H9 (cell line): ENCODE data around the gene NUDT14. TPM values are rescaled to one million over a fixed set of nuclear protein-coding genes. Genes with fewer than 3 reads are reported as not detected.

ENCODE experiments used
- DNase-seq: peaks from one replicate; pipeline ENCODE4 v3.0.0-alpha.2; 2017
- H2AFZ ChIP-seq: one replicate; pipeline ENCODE4 v1.6.1; 2013; ENCODE audit warnings: mild to moderate bottlenecking, low read length, control low read depth, moderate library complexity
- H2AK5ac ChIP-seq: 2 replicates; pipeline ENCODE4 v1.6.1; 2013; ENCODE audit warnings: low read length, control low read depth, mixed read lengths; ENCODE audit not compliant: insufficient read length
- H2BK120ac ChIP-seq: one replicate; pipeline ENCODE4 v1.6.1; 2013; ENCODE audit warnings: low read depth, mild to moderate bottlenecking, low read length, control low read depth, inconsistent platforms; ENCODE audit not compliant: poor library complexity, severe bottlenecking
- H2BK12ac ChIP-seq: 2 replicates; pipeline ENCODE4 v1.6.1; 2013; ENCODE audit warnings: low read length, control low read depth, mixed read lengths, low read depth; ENCODE audit not compliant: insufficient read length
- H2BK15ac ChIP-seq: 2 replicates; pipeline ENCODE4 v1.6.1; 2013; ENCODE audit warnings: low read depth, low read length, control low read depth
- H2BK20ac ChIP-seq: one replicate; pipeline ENCODE4 v1.6.1; 2013; ENCODE audit warnings: low read depth, mild to moderate bottlenecking, low read length, control low read depth, inconsistent platforms; ENCODE audit not compliant: poor library complexity, severe bottlenecking
- H2BK5ac ChIP-seq: 2 replicates; pipeline ENCODE4 v1.6.1; 2013; ENCODE audit warnings: low read length, control low read depth, mixed read lengths; ENCODE audit not compliant: insufficient read length
- H3K14ac ChIP-seq: 2 replicates; pipeline ENCODE4 v1.6.1; 2013; ENCODE audit warnings: low read length, control low read depth; ENCODE audit not compliant: insufficient read depth
- H3K18ac ChIP-seq: 2 replicates; pipeline ENCODE4 v1.6.1; 2013; ENCODE audit warnings: low read depth, mild to moderate bottlenecking, mixed read lengths, low read length, control low read depth; ENCODE audit not compliant: insufficient read length
- H3K23ac ChIP-seq: 2 replicates; pipeline ENCODE4 v1.6.1; 2013; ENCODE audit warnings: low read length, control low read depth, mixed read lengths, low read depth; ENCODE audit not compliant: insufficient read length
- H3K23me2 ChIP-seq: 2 replicates; pipeline ENCODE4 v1.6.1; 2013; ENCODE audit warnings: low read depth, mild to moderate bottlenecking, mixed read lengths, low read length, control low read depth; ENCODE audit not compliant: insufficient read length, poor library complexity, severe bottlenecking
- H3K27ac ChIP-seq: 2 replicates; pipeline ENCODE4 v1.5.1; 2013; ENCODE audit warnings: low read length, control low read depth, mixed read lengths, low read depth; ENCODE audit not compliant: insufficient read length
- H3K27me3 ChIP-seq: 2 replicates; pipeline ENCODE4 v1.6.1; 2013; ENCODE audit warnings: low read length, control low read depth, inconsistent platforms; ENCODE audit not compliant: insufficient read depth
- H3K4ac ChIP-seq: 2 replicates; pipeline ENCODE4 v1.6.1; 2013; ENCODE audit warnings: low read depth, mild to moderate bottlenecking, control low read depth, inconsistent platforms, low read length, moderate library complexity
- H3K4me1 ChIP-seq: 2 replicates; pipeline ENCODE4 v1.6.1; 2013; ENCODE audit warnings: low read length, control low read depth, inconsistent platforms; ENCODE audit not compliant: insufficient read depth
- H3K4me2 ChIP-seq: 2 replicates; pipeline ENCODE4 v1.6.1; 2013; ENCODE audit warnings: low read length, control low read depth, mixed read lengths; ENCODE audit not compliant: insufficient read length, insufficient read depth
- H3K56ac ChIP-seq: 2 replicates; pipeline ENCODE4 v1.6.1; 2013; ENCODE audit warnings: low read depth, mild to moderate bottlenecking, mixed read lengths, low read length, control low read depth; ENCODE audit not compliant: insufficient read length
- H3K79me1 ChIP-seq: 2 replicates; pipeline ENCODE4 v1.6.1; 2013; ENCODE audit warnings: low read depth, mild to moderate bottlenecking, moderate library complexity, low read length, control low read depth, inconsistent platforms; ENCODE audit not compliant: insufficient read depth, poor library complexity, severe bottlenecking
- H3K79me2 ChIP-seq: 2 replicates; pipeline ENCODE4 v1.6.1; 2013; ENCODE audit warnings: low read length, control low read depth, inconsistent platforms; ENCODE audit not compliant: insufficient read depth
- H3K9ac ChIP-seq: 2 replicates; pipeline ENCODE4 v1.6.1; 2013; ENCODE audit warnings: low read length, control low read depth, mixed read lengths; ENCODE audit not compliant: insufficient read length; ENCODE audit errors: extremely low read depth
- H3K9me3 ChIP-seq: one replicate; pipeline ENCODE4 v1.6.1; 2013; ENCODE audit warnings: low read depth, low read length, inconsistent platforms; ENCODE audit not compliant: control insufficient read depth
- H3T11ph ChIP-seq: one replicate; pipeline ENCODE4 v1.6.1; 2013; ENCODE audit warnings: mild to moderate bottlenecking, low read length, control low read depth, inconsistent platforms
- H4K20me1 ChIP-seq: one replicate; pipeline ENCODE4 v1.6.1; 2013; ENCODE audit not compliant: control insufficient read depth, insufficient read length, insufficient read depth
- H4K5ac ChIP-seq: 2 replicates; pipeline ENCODE4 v1.6.1; 2013; ENCODE audit warnings: low read depth, mild to moderate bottlenecking, mixed read lengths, low read length, control low read depth; ENCODE audit not compliant: insufficient read length
- H4K8ac ChIP-seq: replicated peaks from 2 replicates; pipeline ENCODE4 v1.6.1; 2013; ENCODE audit warnings: low read length, control low read depth, mixed read lengths, low read depth; ENCODE audit not compliant: insufficient read length
- H4K91ac ChIP-seq: 2 replicates; pipeline ENCODE4 v1.6.1; 2013; ENCODE audit warnings: low read depth, mild to moderate bottlenecking, moderate library complexity, mixed read lengths, low read length, control low read depth; ENCODE audit not compliant: insufficient read length
- H3K27ac Mint-ChIP-seq, 3 experiments: 2 replicates in 2 of 3; 3 replicates in 1 of 3; pipeline ENCODE4 v1.8.0; 2020 to 2021; ENCODE audit warnings: mixed read lengths in 3 of 3, mild to moderate bottlenecking in 1 of 3, moderate library complexity in 1 of 3
- H3K27me3 Mint-ChIP-seq: 2 replicates; pipeline ENCODE4 v1.8.0; 2021; ENCODE audit warnings: low read depth, mild to moderate bottlenecking, moderate library complexity, mixed read lengths
- H3K36me3 Mint-ChIP-seq, 3 experiments: 2 replicates in 2 of 3; 3 replicates in 1 of 3; pipeline ENCODE4 v1.8.0; 2020 to 2021; ENCODE audit warnings: low read depth in 3 of 3, mixed read lengths in 3 of 3; ENCODE audit not compliant: insufficient read depth in 1 of 3
- H3K4me1 Mint-ChIP-seq, 2 experiments: 2 replicates each; pipeline ENCODE4 v1.8.0; 2020; ENCODE audit warnings: mixed read lengths in 2 of 2
- H3K4me3 Mint-ChIP-seq, 2 experiments: 2 replicates in 1 of 2; 3 replicates in 1 of 2; pipeline ENCODE4 v1.8.0; 2020 to 2021; ENCODE audit warnings: mild to moderate bottlenecking in 2 of 2, mixed read lengths in 2 of 2, moderate library complexity in 1 of 2
- H3K9me3 Mint-ChIP-seq, 2 experiments: 2 replicates in 1 of 2; 3 replicates in 1 of 2; pipeline ENCODE4 v1.8.0; 2020; ENCODE audit warnings: mild to moderate bottlenecking in 2 of 2, mixed read lengths in 2 of 2, moderate library complexity in 1 of 2
- CTCF ChIP-seq: fragments of 200-600 bp; sonication (generic); conservative IDR thresholded peaks from 3 replicates; pipeline ENCODE4 v1.8.0; 2021; ENCODE audit warnings: antibody characterized with exemption, mild to moderate bottlenecking
- WGBS: extraction: QIAGEN DNeasy Blood & Tissue Kit; methylation state at CpG from one replicate; pipeline ENCODE4 v1.1.7; 2013; ENCODE audit warnings: missing lambda C conversion rate, low lambda C conversion rate, mixed read lengths; ENCODE audit not compliant: insufficient read length; ENCODE audit errors: extremely low coverage; 5-methylcytosine and 5-hydroxymethylcytosine counted together
- total RNA-seq: library from RNA; stranded (reverse); gene quantifications from 2 replicates; pipeline ENCODE4 v1.2.1, GENCODE V29; 2021

NUDT14 gene
- total RNA-seq, 1 experiment from 2014 or later, result 41.1 TPM

- Histone ChIP-seq H3K27me3 (no peaks in the 10 kb centered on the region), H3K79me2 (no peaks in the 10 kb centered on the region), H3K9ac (no peak overlapping the region), H2BK5ac (no peak overlapping the region), H3K23ac (no peak overlapping the region), H3K18ac (no peak overlapping the region), H4K91ac (no peak overlapping the region), H4K20me1 (no peaks in the 10 kb centered on the region), H3K4me1 (no peaks in the 10 kb centered on the region), H2BK12ac (no peak overlapping the region), H3K79me1 (no peaks in the 10 kb centered on the region), H4K5ac (no peak overlapping the region), H3T11ph (no peak overlapping the region), H3K9me3 (no peaks in the 10 kb centered on the region), H3K56ac (no peak overlapping the region), H2BK20ac (no peak overlapping the region), H2AK5ac (no peak overlapping the region), H2BK120ac (no peak overlapping the region), H2AFZ (no peak overlapping the region), H2BK15ac (no peak overlapping the region), H3K27ac (no peak overlapping the region), H3K14ac (no peak overlapping the region), H4K8ac (no peak overlapping the region), H3K4me2 (no peak overlapping the region), H3K23me2 (no peaks in the 10 kb centered on the region), H3K4ac (no peak overlapping the region)
- peak; percentile 20 for DNase-seq
- Mint-ChIP-seq H3K4me1 (peaks cover 0 to 4% of the 10 kb centered on the region in 2 experiments; a peak in 1 of 4 replicates), H3K27ac (no peak overlapping the region), H3K27me3 (no peaks in the 10 kb centered on the region; the same call in none of the 2 replicates), H3K9me3 (peaks cover 7 to 17% of the 10 kb centered on the region in 2 experiments), H3K4me3 (no peak overlapping the region), H3K36me3 (peaks cover 0 to 19% (median 10%) of the 10 kb centered on the region in 3 experiments; a peak in 4 of 7 replicates)
- no CpG with 5 or more reads among the region's 10 CpGs for WGBS
- no peak for TF ChIP-seq CTCF
These were observed 41.8 kb downstream of the NUDT14 start for GRCh38 chr14:105139212-105139825.
